GM18520 (cell line): Measurements from ENCODE around the gene ABCC5.

Experiments used
- ATAC-seq: cut with Tn5 transposase; IDR thresholded peaks from one replicate; pipeline ENCODE4 v1.9.1; 2021; ENCODE audit not compliant: unreplicated experiment

ABCC5 gene

DNA sequence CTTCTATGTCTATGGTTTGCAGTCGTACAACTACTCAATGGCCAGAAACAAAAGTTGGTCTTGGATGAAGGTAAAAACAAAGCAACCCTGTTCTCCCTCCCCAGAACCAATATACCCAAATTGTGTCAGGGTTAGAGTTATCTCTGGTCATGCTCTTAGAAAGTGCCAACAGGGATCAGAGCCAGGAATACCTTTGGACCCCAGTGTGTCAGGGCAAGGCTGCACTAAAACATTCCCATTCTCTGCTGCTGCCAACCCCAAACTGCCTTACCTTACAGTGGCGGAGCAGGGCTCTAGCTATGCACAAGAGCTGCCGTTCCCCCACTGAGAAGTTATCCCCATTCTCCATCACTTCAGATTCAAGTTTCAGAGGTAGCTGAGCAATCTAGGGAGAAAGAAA is 90.6 kb downstream of the ABCC5 start:
- no peak for ATAC-seq

DNA sequence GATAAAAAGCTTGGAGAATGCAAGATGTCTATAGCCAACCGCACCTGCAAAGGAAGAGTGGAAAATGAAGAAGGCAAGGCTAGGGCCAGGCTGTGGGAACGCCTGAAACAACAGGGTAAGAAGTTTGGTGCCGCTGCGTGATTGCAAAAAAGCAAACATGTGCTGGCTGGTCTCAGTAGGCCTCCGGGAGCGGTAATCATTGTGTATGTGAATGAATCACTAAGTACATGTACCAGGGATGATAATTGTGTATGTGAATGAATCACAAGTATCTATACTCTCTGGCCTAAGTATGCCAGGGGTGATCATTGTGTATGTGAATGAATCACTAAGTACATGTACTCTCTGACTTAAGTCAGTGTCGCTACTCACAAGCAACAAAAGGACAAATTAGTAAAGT is 92.7 kb downstream of the ABCC5 start:
- ATAC-seq, result no peak

DNA sequence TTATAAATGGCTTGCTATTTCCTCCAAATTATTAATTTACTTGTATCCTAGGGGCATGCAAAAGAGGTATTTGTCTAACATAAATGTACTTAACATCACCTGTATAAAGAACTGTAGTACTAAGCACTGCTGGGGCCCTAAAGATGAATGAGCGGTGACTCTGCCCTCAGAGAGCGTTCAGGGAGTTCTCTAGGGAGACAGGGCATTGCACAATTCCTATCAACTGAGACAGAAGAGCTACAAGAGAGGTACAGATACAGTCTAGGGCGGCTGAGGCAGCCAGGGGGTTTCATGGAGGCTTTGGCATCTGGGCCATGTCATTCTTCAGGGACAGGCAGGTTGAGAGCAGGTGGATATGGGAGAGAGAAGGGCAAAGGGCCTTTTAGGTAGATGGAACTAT is 93.1 kb downstream of the ABCC5 start:
- ATAC-seq, result no peak

GRCh38 chr3:183922421-183922820 is 95.3 kb downstream of the ABCC5 start:
- no peak for ATAC-seq

GRCh38 chr3:183921096-183921495 is 96.6 kb downstream of the ABCC5 start:
- ATAC-seq, result no peak

DNA sequence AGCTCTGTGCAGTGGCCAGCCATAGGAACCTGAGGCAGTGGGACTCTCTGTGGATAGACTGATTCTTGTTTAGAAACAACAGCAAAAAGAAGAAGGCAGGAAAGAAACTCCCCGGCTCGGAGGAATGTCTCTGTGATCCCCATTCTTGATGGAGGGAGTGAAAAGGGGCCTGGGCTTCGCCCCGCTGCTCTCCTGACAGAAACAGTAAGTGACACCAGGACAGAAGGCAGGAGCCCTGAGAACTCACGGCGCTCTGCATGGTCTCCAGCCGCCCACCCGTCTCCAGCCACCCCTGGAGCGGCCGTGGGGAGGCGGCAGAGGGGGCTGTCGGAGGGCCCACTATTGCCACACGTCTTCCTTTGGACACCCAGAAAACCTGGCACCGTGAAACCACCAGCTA is 97.3 kb downstream of the ABCC5 start:
- no peak for ATAC-seq

- no peak for ATAC-seq
Observed at GRCh38 chr3:183918178-183918577, 99.5 kb downstream of the ABCC5 start.

DNA sequence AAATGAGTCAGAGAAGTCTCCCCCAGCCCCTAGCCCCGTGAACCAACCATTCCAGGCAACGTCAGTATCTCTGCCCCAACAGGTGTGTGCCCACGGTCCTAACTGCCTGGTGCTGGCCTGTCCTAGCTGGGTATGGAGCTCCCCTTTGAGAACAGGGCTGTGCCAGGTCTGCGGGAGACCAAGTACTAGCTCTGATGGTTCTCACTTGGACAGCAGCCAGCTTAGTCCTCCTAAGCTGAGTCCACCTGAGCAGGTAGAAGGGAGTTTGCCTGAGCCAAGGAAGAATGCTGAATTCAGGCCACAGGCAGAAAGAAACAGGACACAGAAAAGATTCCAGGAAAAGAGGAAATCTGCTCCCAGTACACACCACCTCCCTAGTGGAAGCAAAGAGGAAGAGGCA is 99.9 kb downstream of the ABCC5 start:
- no peak for ATAC-seq

- no peak for ATAC-seq
Observed at GRCh38 chr3:183914856-183915255, 102.8 kb downstream of the ABCC5 start.

DNA sequence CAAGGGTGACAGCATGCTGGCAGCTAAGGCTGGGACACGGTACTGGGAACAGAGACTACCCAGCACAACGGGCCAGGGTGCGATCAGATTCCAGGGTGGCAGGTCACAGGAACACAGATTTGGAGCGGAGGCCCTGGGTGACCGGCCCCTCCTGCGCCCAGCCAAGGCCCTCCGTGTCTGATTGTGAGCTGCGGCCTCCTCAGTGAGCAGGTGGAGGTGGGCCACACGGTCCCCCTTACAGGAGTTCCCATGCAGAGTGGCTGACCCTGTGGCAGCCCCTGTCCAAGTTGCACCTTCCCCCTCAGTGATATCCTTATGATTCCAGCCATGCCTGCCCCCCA is 104.1 kb downstream of the ABCC5 start:
- ATAC-seq, result no peak

DNA sequence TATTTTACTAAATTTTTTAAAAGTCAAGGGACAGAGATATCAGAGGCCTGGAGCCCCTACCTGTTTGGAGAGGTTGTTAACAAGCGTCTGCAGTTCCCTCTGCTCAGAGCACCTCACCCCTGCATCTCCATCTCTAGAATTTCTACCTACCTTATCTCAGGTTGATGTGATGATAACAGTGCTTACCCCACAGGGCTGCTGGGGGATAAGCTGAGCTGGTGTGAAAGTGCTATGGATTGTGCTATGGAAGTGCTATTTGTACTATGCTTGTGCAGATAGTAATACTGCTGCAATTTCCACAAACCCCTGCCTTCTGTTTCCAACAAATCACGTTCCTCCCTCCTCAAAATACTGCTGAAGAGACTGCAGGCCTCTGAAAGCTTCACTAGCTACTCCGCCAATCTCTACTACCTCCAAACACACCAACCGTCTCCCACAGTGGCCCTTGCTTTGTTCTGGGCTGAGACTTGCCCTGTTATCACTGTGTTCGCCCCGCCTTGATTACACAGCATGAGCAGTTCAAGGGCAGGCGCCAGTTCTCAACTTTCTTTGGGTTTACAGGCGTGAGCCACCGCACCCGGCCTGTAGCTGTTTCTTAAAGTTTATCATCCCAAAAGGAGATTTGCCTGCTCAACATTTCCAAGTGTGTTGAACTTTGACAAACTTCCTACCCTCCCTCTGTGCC is 104.6 kb downstream of the ABCC5 start:
- no peak for ATAC-seq

DNA sequence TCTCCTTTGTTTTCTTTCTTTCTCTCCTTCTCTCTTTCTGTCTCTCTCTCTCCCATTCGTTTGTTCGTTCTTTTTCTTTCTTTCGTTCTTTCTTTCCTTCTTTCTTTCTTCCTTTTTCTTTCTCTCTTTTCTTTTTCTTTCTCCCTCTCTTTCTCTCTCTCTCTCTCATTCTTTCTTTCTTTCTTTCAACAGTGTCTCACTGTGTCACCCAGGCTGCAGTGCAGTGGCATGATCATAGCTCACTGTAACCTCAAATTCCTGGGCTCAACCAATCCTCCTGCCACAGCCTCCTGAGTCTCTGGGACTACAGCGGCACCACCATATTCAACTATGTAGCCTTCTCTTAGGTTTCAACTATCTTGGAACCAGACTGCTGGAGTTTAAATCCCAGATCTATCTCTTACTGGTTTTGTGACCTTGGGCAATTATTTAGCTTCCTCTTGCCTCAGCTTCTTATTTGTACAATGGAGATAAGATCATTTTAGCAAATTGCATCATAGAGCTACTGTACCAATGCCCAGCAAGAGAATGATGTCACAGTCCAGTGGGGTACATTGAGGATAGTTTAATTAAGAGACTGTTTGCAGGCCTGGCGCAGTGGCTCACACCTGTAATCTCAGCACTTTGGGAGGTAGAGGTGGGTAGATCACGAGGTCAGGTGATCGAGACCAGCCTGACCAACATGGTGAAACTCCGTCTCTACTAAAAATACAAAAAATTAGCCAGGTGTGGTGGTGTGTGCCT is 105.7 kb downstream of the ABCC5 start:
- ATAC-seq, result no peak

DNA sequence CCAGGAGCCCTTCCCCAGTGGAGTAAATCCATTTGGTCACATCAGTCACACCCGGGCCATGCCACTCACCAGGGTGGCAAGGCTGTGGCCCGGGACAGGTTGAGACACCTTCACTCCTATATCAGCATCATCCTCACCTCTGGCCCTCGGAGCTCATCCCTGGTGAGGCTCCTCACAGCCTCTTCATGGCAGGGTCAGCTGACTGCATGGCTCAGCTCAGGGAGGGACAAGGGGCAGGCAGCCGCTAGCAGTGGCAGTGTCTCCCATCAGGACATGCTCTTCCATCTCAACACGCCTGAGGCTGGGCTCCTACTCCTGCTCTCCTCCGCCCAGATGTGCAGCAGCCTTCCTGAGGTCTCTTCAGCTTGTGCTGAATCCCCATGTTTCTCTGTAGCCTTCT is 106.6 kb downstream of the ABCC5 start:
- no peak for ATAC-seq

GRCh38 chr3:183909030-183909600 is 108.6 kb downstream of the ABCC5 start:
- no peak for ATAC-seq

GRCh38 chr3:183907911-183908331 is 109.8 kb downstream of the ABCC5 start:
- ATAC-seq, result no peak

DNA sequence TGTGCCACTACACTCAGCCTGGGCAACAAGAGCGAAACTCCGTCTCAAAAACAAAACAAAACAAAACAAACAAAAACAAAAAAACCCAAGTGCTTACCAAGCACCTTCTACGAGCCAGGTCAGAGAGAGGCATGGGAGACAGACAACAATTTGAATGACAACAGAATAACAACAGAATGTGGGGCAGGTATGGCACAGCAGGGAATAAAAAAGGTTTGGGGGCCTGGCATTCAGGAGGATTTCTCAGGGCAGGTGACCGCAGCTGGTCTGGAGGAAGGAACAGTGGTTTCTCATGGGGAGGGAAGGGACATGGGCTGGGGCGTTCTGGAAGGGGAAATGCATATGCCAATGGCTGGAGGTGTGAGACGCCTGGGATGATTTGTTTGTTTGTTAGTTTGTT is 110.5 kb downstream of the ABCC5 start:
- ATAC-seq, result no peak

DNA sequence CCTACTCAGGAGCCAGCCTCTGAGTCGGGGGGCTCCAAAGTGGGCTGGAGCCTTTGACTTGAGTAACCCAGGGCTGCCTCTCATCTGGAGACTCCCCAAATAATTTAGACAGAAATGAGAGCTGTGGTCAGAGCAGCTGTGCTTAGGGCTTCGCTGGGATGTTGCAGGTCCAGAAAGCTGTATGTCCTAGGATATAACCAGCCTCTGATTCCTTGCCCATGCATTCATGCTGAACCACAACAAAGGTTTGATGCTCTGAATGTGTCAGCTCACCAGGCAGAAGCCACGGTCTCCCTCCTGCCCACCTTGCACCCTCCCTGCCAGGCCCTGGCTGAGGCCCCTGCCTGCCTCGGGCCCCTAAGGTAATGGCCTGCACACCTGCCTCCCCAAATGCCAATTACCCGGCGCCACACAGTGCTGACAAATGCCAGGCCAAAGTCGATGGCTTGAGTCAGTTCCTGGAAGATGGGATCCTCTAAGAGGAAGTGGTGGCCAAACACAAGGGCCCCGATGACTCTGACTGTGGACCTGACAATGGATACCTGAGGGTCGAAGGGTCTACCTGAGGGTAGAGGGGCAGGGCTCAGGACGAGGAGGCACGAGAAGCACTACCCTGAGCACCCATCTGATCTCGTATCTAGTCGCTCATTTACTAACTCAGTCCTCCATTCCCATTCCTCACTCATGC is 111.3 kb downstream of the ABCC5 start:
- ATAC-seq, result no peak

GRCh38 chr3:183904833-183905780 is 112.6 kb downstream of the ABCC5 start:
- no peak for ATAC-seq

- no peak for ATAC-seq
Observed at GRCh38 chr3:183898028-183898431, 119.7 kb downstream of the ABCC5 start.

- ATAC-seq, result no peak
Observed at GRCh38 chr3:183897606-183898005, 120.1 kb downstream of the ABCC5 start.

DNA sequence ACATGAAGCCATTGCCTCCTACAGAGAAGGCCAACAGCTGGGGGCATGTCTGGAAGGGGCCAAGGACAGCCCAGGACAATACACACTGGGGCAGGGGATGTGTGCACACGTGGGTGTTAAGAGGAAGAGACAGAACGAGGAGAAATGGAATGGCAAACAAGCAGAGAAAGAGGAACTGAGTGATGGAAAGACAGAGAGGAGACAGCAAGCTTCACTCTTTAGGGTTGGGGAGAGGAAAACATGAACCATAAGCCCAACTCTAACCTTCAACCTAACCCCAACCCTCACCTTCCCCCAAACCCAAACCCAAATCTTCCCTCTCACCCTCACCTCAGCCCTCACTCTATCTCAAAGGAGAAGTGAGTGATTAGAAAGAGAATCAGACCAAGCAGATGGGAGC is 121.1 kb downstream of the ABCC5 start:
- ATAC-seq, result no peak
